ENCODE results near the gene FBLN5. TPM values are rescaled to one million over a fixed set of nuclear protein-coding genes. Genes with fewer than 3 reads are reported as not detected.
A peak's percentile ranks its signal among the peaks of the same experiment; 100 is the strongest.

The FBLN5 gene
- total and polyA plus RNA-seq, 2 experiments from 2014 or later = 157 to 337 TPM

GRCh38 chr14:91955168-91955567, 7.7 kb upstream of the FBLN5 start:
- peaks cover 6% of the 10 kb centered on the region for H3K4me1 ChIP-seq (ENCODE audit: insufficient read depth)
- no peaks in the 10 kb centered on the region for H3K79me2 ChIP-seq
- 48% methylated on average over 1 of the region's 1 CpG for WGBS (ENCODE audit: low lambda C conversion rate, missing lambda C conversion rate)
- no peaks in the 10 kb centered on the region for H3K27me3 ChIP-seq
- TF ChIP-seq EZH2 (IDR thresholded peaks at IDR 0.05; ENCODE audit: borderline replicate concordance) = no peak
- no peak for TF ChIP-seq CTCF (IDR thresholded peaks at IDR 0.05; ENCODE audit: poor library complexity)
- no peak for TF ChIP-seq EZH2phosphoT487 (IDR thresholded peaks at IDR 0.05; ENCODE audit: low read depth, severe bottlenecking, unreplicated experiment)
- no peak overlapping the region for H3K27ac ChIP-seq
- H3K9me3 ChIP-seq (ENCODE audit: low read depth) = no peaks in the 10 kb centered on the region
- H3K4me2 ChIP-seq = no peak overlapping the region
- H3K36me3 ChIP-seq (replicated peaks; ENCODE audit: insufficient read depth, low read depth) = no peaks in the 10 kb centered on the region
- no peaks in the 10 kb centered on the region for H3K9me2 ChIP-seq (replicated peaks; ENCODE audit: insufficient read depth)
- DNase-seq (ENCODE audit: low spot score) = no peak
- no peak overlapping the region for H2AFZ ChIP-seq
- H4K20me1 ChIP-seq (ENCODE audit: insufficient read depth, poor library complexity, severe bottlenecking) = no peaks in the 10 kb centered on the region
- H3K4me3 ChIP-seq = no peak overlapping the region

GRCh38 chr14:91953170-91953985, 5.9 kb upstream of the FBLN5 start:
- no peak for DNase-seq (ENCODE audit: low spot score)
- WGBS (ENCODE audit: low lambda C conversion rate, missing lambda C conversion rate) = 84% methylated on average over 8 of the region's 8 CpGs
- Histone ChIP-seq H3K27me3 (no peaks in the 10 kb centered on the region), H2AFZ (no peak overlapping the region), H3K36me3 (replicated peaks; ENCODE audit: insufficient read depth, low read depth) (no peaks in the 10 kb centered on the region), H3K4me3 (no peak overlapping the region), H3K4me2 (no peak overlapping the region), H4K20me1 (ENCODE audit: insufficient read depth, poor library complexity, severe bottlenecking) (no peaks in the 10 kb centered on the region), H3K27ac (peak overlapping the region; percentile 43), H3K79me2 (no peaks in the 10 kb centered on the region), H3K9me2 (replicated peaks; ENCODE audit: insufficient read depth) (no peaks in the 10 kb centered on the region), H3K4me1 (ENCODE audit: insufficient read depth) (peaks cover 6% of the 10 kb centered on the region), H3K9me3 (ENCODE audit: low read depth) (no peaks in the 10 kb centered on the region)
- TF ChIP-seq EZH2 (IDR thresholded peaks at IDR 0.05; ENCODE audit: borderline replicate concordance) = no peak
- no peak for TF ChIP-seq EZH2phosphoT487 (IDR thresholded peaks at IDR 0.05; ENCODE audit: low read depth, severe bottlenecking, unreplicated experiment)
- no peak for TF ChIP-seq CTCF (IDR thresholded peaks at IDR 0.05; ENCODE audit: poor library complexity)

- Histone ChIP-seq H3K4me1 (ENCODE audit: insufficient read depth) (peaks cover 6% of the 10 kb centered on the region), H3K36me3 (replicated peaks; ENCODE audit: insufficient read depth, low read depth) (no peaks in the 10 kb centered on the region), H3K4me2 (peak overlapping the region; percentile 90), H3K9me2 (replicated peaks; ENCODE audit: insufficient read depth) (no peaks in the 10 kb centered on the region), H3K27ac (peak overlapping the region; percentile 79), H3K27me3 (no peaks in the 10 kb centered on the region), H3K4me3 (peak overlapping the region; percentile 74), H3K79me2 (peaks cover 22% of the 10 kb centered on the region), H2AFZ (peak overlapping the region; percentile 54), H4K20me1 (ENCODE audit: insufficient read depth, poor library complexity, severe bottlenecking) (no peaks in the 10 kb centered on the region), H3K9me3 (ENCODE audit: low read depth) (no peaks in the 10 kb centered on the region)
- no peak for DNase-seq (ENCODE audit: low spot score)
- 19% methylated on average over 38 of the region's 38 CpGs for WGBS (ENCODE audit: low lambda C conversion rate, missing lambda C conversion rate)
- no peak for TF ChIP-seq EZH2phosphoT487 (IDR thresholded peaks at IDR 0.05; ENCODE audit: low read depth, severe bottlenecking, unreplicated experiment)
- TF ChIP-seq CTCF (IDR thresholded peaks at IDR 0.05; ENCODE audit: poor library complexity) = no peak
- TF ChIP-seq EZH2 (IDR thresholded peaks at IDR 0.05; ENCODE audit: borderline replicate concordance) = no peak
Observed at GRCh38 chr14:91946622-91947474, 646 bp downstream of the FBLN5 start.

All from hepatocyte (in vitro differentiated cells).